Fibroblast of lung (primary cell): ENCODE results near the gene ZNF792. TPM values are rescaled to one million over a fixed set of nuclear protein-coding genes. Genes with fewer than 3 reads are reported as not detected.

Experiments
- DNase-seq, 2 donors: peaks; one replicate each; pipeline versions ENCODE4 v3.0.0 to v3.0.0-alpha.2; 2010; ENCODE audit warnings: low read depth in 2 of 2
- H2AFZ ChIP-seq: 2 replicates; pipeline ENCODE4 v1.5.1; 2012; ENCODE audit warnings: low read length, control low read depth, inconsistent platforms
- H3K27ac ChIP-seq: 2 replicates; pipeline ENCODE4 v1.5.1; 2011; ENCODE audit warnings: low read length, control low read depth; ENCODE audit not compliant: insufficient read depth
- H3K27me3 ChIP-seq: 2 replicates; pipeline ENCODE4 v1.5.1; 2011; ENCODE audit warnings: mild to moderate bottlenecking, low read length; ENCODE audit not compliant: control insufficient read depth, insufficient read depth
- H3K36me3 ChIP-seq: 2 replicates; pipeline ENCODE4 v1.5.1; 2011; ENCODE audit warnings: low read length; ENCODE audit not compliant: control insufficient read depth, insufficient read depth
- H3K4me1 ChIP-seq: 2 replicates; pipeline ENCODE4 v1.5.1; 2011; ENCODE audit warnings: low read length; ENCODE audit not compliant: control insufficient read depth, insufficient read depth; ENCODE audit errors: extremely low read depth
- H3K4me2 ChIP-seq: 2 replicates; pipeline ENCODE4 v1.5.1; 2011; ENCODE audit warnings: low read length, control low read depth; ENCODE audit not compliant: insufficient read depth; ENCODE audit errors: extremely low read depth
- H3K4me3 ChIP-seq, 4 experiments: fragments of 200-600 bp in 1 of 4; sonication (generic) in 1 of 4; replicated peaks in 1 of 4; 2 replicates each; pipeline ENCODE4 v1.5.1; 2011 to 2016; ENCODE audit warnings: low read length in 4 of 4, low read depth in 3 of 4, mild to moderate bottlenecking in 3 of 4, control low read depth in 2 of 4, inconsistent platforms in 1 of 4, mixed read lengths in 1 of 4; ENCODE audit not compliant: insufficient read depth in 1 of 4; ENCODE audit errors: control extremely low read depth in 1 of 4
- H3K79me2 ChIP-seq: 2 replicates; pipeline ENCODE4 v1.5.1; 2012; ENCODE audit warnings: mild to moderate bottlenecking, low read length, inconsistent platforms; ENCODE audit not compliant: control insufficient read depth, insufficient read depth
- H3K9ac ChIP-seq: 2 replicates; pipeline ENCODE4 v1.5.1; 2011; ENCODE audit warnings: mild to moderate bottlenecking, low read length, control low read depth; ENCODE audit not compliant: insufficient read depth
- H3K9me3 ChIP-seq: 2 replicates; pipeline ENCODE4 v1.5.1; 2012; ENCODE audit warnings: low read depth, low read length; ENCODE audit not compliant: control insufficient read depth, insufficient read depth
- H4K20me1 ChIP-seq: 2 replicates; pipeline ENCODE4 v1.5.1; 2011; ENCODE audit warnings: low read length; ENCODE audit not compliant: control insufficient read depth, insufficient read depth; ENCODE audit errors: extremely low read depth
- CTCF ChIP-seq, 2 donors: IDR thresholded peaks in 1 of 2; conservative IDR thresholded peaks in 1 of 2; 1 replicate in 1 of 2; 2 replicates in 1 of 2; pipeline ENCODE4 v1.5.1; 2011 to 2012; ENCODE audit warnings: low read length in 2 of 2, control low read depth in 1 of 2, inconsistent platforms in 1 of 2, low read depth in 1 of 2, mild to moderate bottlenecking in 1 of 2
- EZH2 ChIP-seq: IDR thresholded peaks from 2 replicates; pipeline ENCODE4 v1.5.1; 2012; ENCODE audit warnings: low read length, control low read depth, mild to moderate bottlenecking; ENCODE audit errors: missing control alignments
- polyA plus RNA-seq, 2 donors: library from polyadenylated mRNA; depleted of rRNA in 1 of 2; stranded (reverse) in 1 of 2; unstranded in 1 of 2; fragments of >200 nt; gene quantifications; 2 replicates each; pipeline ENCODE4 v1.2.1, GENCODE V29; 2011 to 2012; ENCODE audit warnings: missing spikeins in 1 of 2
- total RNA-seq: library from RNA; depleted of rRNA; stranded (reverse); fragments of >200 nt; gene quantifications from 2 replicates; pipeline ENCODE4 v1.2.1, GENCODE V29; 2014

Gene ZNF792
- total and polyA plus RNA-seq, 2 donors (not counting 1 experiment from before 2014, with no cell fraction given) = 1.7 to 5.0 TPM

GRCh38 chr19:34957830-34958751 is 5.9 kb downstream of the ZNF792 start:
- TF ChIP-seq CTCF (conservative IDR thresholded peaks at IDR 0.05 in 1 of 2, IDR thresholded peaks at IDR 0.05 in 1 of 2; ENCODE audit: low read depth in 1 of 2, low read length in 2 of 2) = no peak
- no peak for TF ChIP-seq EZH2
- Histone ChIP-seq H3K79me2 (peaks cover 2% of the 10 kb centered on the region), H3K4me1 (peaks cover 9% of the 10 kb centered on the region), H3K9ac (no peak overlapping the region), H3K4me3 (no peak overlapping the region), H3K27me3 (no peaks in the 10 kb centered on the region), H2AFZ (no peak overlapping the region), H3K27ac (no peak overlapping the region), H3K9me3 (peaks cover 14% of the 10 kb centered on the region), H4K20me1 (no peaks in the 10 kb centered on the region), H3K36me3 (peaks cover 14% of the 10 kb centered on the region), H3K4me2 (no peak overlapping the region)
- no peak for DNase-seq

- Histone ChIP-seq H3K4me2 (no peak overlapping the region), H2AFZ (no peak overlapping the region), H3K27me3 (no peaks in the 10 kb centered on the region), H3K27ac (no peak overlapping the region), H3K9ac (no peak overlapping the region), H3K36me3 (peaks cover 6% of the 10 kb centered on the region), H3K9me3 (peaks cover 7% of the 10 kb centered on the region), H4K20me1 (no peaks in the 10 kb centered on the region), H3K4me1 (no peaks in the 10 kb centered on the region), H3K4me3 (no peak overlapping the region), H3K79me2 (no peaks in the 10 kb centered on the region)
- TF ChIP-seq CTCF (conservative IDR thresholded peaks at IDR 0.05 in 1 of 2, IDR thresholded peaks at IDR 0.05 in 1 of 2; ENCODE audit: low read depth in 1 of 2, low read length in 2 of 2) (no peak), EZH2 (no peak)
- DNase-seq = no peak
Measured at GRCh38 chr19:34953092-34953491, 10.9 kb downstream of the ZNF792 start.

GRCh38 chr19:34943861-34944573 is 20.0 kb downstream of the ZNF792 start:
- H3K4me3 ChIP-seq = no peak overlapping the region
- no peaks in the 10 kb centered on the region for H3K36me3 ChIP-seq
- H4K20me1 ChIP-seq = no peaks in the 10 kb centered on the region
- H2AFZ ChIP-seq = no peak overlapping the region
- no peak for TF ChIP-seq CTCF (conservative IDR thresholded peaks at IDR 0.05 in 1 of 2, IDR thresholded peaks at IDR 0.05 in 1 of 2; ENCODE audit: low read depth in 1 of 2, low read length in 2 of 2)
- TF ChIP-seq EZH2 = no peak
- H3K4me1 ChIP-seq = no peaks in the 10 kb centered on the region
- no peaks in the 10 kb centered on the region for H3K79me2 ChIP-seq
- H3K4me2 ChIP-seq = no peak overlapping the region
- H3K27ac ChIP-seq = no peak overlapping the region
- H3K9ac ChIP-seq = no peak overlapping the region
- peaks cover 3% of the 10 kb centered on the region for H3K9me3 ChIP-seq
- H3K27me3 ChIP-seq = no peaks in the 10 kb centered on the region
- no peak for DNase-seq
